H1 (cell line): ENCODE measurements around the gene PSMB9. TPM values are rescaled to one million over a fixed set of nuclear protein-coding genes. Genes with fewer than 3 reads are reported as not detected.

Experiments used
- CTCF ChIA-PET: fragments of 300-600 bp; sonication (Branson Sonifier 250); formaldehyde crosslinking; loops from one replicate; lab custom pipeline; 2021; ENCODE audit not compliant: partially characterized antibody; lab: Charles Lee
- POLR2A ChIA-PET: fragments of 300-600 bp; sonication (Branson Sonifier 250); formaldehyde crosslinking; loops from one replicate; lab custom pipeline; 2021; ENCODE audit warnings: inconsistent platforms; ENCODE audit not compliant: partially characterized antibody; lab: Charles Lee
- DNase-seq, 2 experiments: peaks; one replicate each; pipeline versions ENCODE4 v3.0.0 to v3.0.0-alpha.2; 2010 to 2022; ENCODE audit warnings: low spot score in 2 of 2, low read depth in 1 of 2, mixed read lengths in 1 of 2
- FAIRE-seq: peaks from 2 replicates; lab custom pipeline; 2011; peaks lifted over from hg19 to GRCh38; lab: Jason Lieb, UNC
- H2AFZ ChIP-seq: 2 replicates; pipeline ENCODE4 v1.8.1; 2012; ENCODE audit warnings: low read length, inconsistent platforms
- H2AK5ac ChIP-seq: 2 replicates; pipeline ENCODE4 v1.6.1; 2013; ENCODE audit warnings: low read depth, low read length
- H2BK120ac ChIP-seq: replicated peaks from 2 replicates; pipeline ENCODE3; 2013; ENCODE audit warnings: low read depth, low read length, inconsistent platforms
- H2BK12ac ChIP-seq: 2 replicates; pipeline ENCODE4 v1.6.1; 2013; ENCODE audit warnings: low read depth, low read length
- H2BK15ac ChIP-seq: 2 replicates; pipeline ENCODE4 v1.6.1; 2013; ENCODE audit warnings: low read length
- H2BK20ac ChIP-seq: 2 replicates; pipeline ENCODE4 v1.6.1; 2013; ENCODE audit warnings: low read length
- H2BK5ac ChIP-seq: 2 replicates; pipeline ENCODE4 v1.6.1; 2013; ENCODE audit warnings: low read depth, low read length
- H3K14ac ChIP-seq: 2 replicates; pipeline ENCODE4 v1.6.1; 2013; ENCODE audit warnings: inconsistent platforms; ENCODE audit not compliant: insufficient read length
- H3K18ac ChIP-seq: 2 replicates; pipeline ENCODE4 v1.6.1; 2013; ENCODE audit warnings: low read length; ENCODE audit errors: extremely low read depth
- H3K23ac ChIP-seq: 2 replicates; pipeline ENCODE4 v1.6.1; 2013; ENCODE audit warnings: inconsistent platforms; ENCODE audit not compliant: insufficient read length
- H3K23me2 ChIP-seq: 2 replicates; pipeline ENCODE4 v1.6.1; 2013; ENCODE audit warnings: low read depth, low read length
- H3K27ac ChIP-seq: 2 replicates; pipeline ENCODE4 v1.6.1; 2011; ENCODE audit warnings: low read depth, low read length, inconsistent platforms
- H3K27me3 ChIP-seq, 4 experiments: replicated peaks in 1 of 4; 1 replicate in 1 of 4; 2 replicates in 3 of 4; pipeline versions ENCODE4 v1.6.1 to v1.8.1; 2011 to 2013; ENCODE audit warnings: low read length in 3 of 4, mild to moderate bottlenecking in 3 of 4, inconsistent platforms in 2 of 4, mixed read lengths in 2 of 4, moderate library complexity in 1 of 4; ENCODE audit not compliant: control insufficient read depth in 3 of 4, insufficient read depth in 3 of 4; ENCODE audit errors: extremely low read depth in 1 of 4
- H3K36me3 ChIP-seq, 4 experiments: 2 replicates each; pipeline versions ENCODE4 v1.6.1 to v1.8.1; 2011 to 2013; ENCODE audit warnings: mild to moderate bottlenecking in 4 of 4, low read length in 3 of 4, moderate library complexity in 2 of 4, control low read depth in 1 of 4, inconsistent platforms in 1 of 4; ENCODE audit not compliant: insufficient read depth in 4 of 4, control insufficient read depth in 2 of 4
- H3K4ac ChIP-seq: replicated peaks from 2 replicates; pipeline ENCODE3; 2013; ENCODE audit warnings: low read length, low read depth, mixed read lengths, inconsistent platforms; ENCODE audit not compliant: insufficient read length
- H3K4me1 ChIP-seq, 4 experiments: replicated peaks in 1 of 4; 1 replicate in 1 of 4; 2 replicates in 3 of 4; pipeline versions ENCODE4 v1.6.1 to v1.8.1; 2011 to 2013; ENCODE audit warnings: low read length in 3 of 4, inconsistent platforms in 2 of 4, mixed read lengths in 1 of 4; ENCODE audit not compliant: insufficient read depth in 4 of 4, control insufficient read depth in 3 of 4
- H3K4me2 ChIP-seq, 2 experiments: 2 replicates each; pipeline versions ENCODE4 v1.6.1 to v1.8.1; 2011 to 2013; ENCODE audit warnings: low read depth in 2 of 2, low read length in 2 of 2, control low read depth in 1 of 2, inconsistent platforms in 1 of 2, mild to moderate bottlenecking in 1 of 2; ENCODE audit not compliant: insufficient read depth in 1 of 2
- H3K4me3 ChIP-seq, 4 experiments: fragments of 200-600, 300-600 bp in 1 of 4; sonication (generic), shearing (Covaris generic), sonication (Bioruptor Twin) in 1 of 4; 2 replicates each; pipeline versions ENCODE4 v1.5.1 to v1.8.1; 2011 to 2016; ENCODE audit warnings: low read length in 4 of 4, low read depth in 3 of 4, control low read depth in 2 of 4, inconsistent platforms in 2 of 4, mild to moderate bottlenecking in 2 of 4, mixed read lengths in 1 of 4, moderate library complexity in 1 of 4; ENCODE audit not compliant: insufficient read depth in 2 of 4; ENCODE audit errors: extremely low read depth in 1 of 4
- H3K56ac ChIP-seq: replicated peaks from 2 replicates; pipeline ENCODE3; 2013; ENCODE audit warnings: low read depth, mild to moderate bottlenecking, mixed read lengths, low read length, inconsistent platforms; ENCODE audit not compliant: insufficient read length
- H3K79me1 ChIP-seq: 2 replicates; pipeline ENCODE4 v1.6.1; 2013; ENCODE audit warnings: low read depth, low read length, control low read depth
- H3K79me2 ChIP-seq, 2 experiments: 2 replicates each; pipeline versions ENCODE4 v1.6.1 to v1.8.1; 2012 to 2013; ENCODE audit warnings: low read length in 2 of 2, mild to moderate bottlenecking in 2 of 2, inconsistent platforms in 1 of 2; ENCODE audit not compliant: insufficient read depth in 2 of 2, control insufficient read depth in 1 of 2
- H3K9ac ChIP-seq, 4 experiments: replicated peaks in 1 of 4; 1 replicate in 1 of 4; 2 replicates in 3 of 4; pipeline versions ENCODE4 v1.6.1 to v1.8.1; 2011 to 2013; ENCODE audit warnings: low read depth in 3 of 4, low read length in 3 of 4, control low read depth in 2 of 4, mild to moderate bottlenecking in 2 of 4, moderate library complexity in 2 of 4, inconsistent platforms in 1 of 4; ENCODE audit errors: extremely low read depth in 1 of 4
- H3K9me3 ChIP-seq, 2 experiments: 2 replicates each; pipeline versions ENCODE4 v1.6.1 to v1.8.1; 2012 to 2013; ENCODE audit warnings: mild to moderate bottlenecking in 2 of 2, moderate library complexity in 2 of 2, control low read depth in 1 of 2, inconsistent platforms in 1 of 2, low read depth in 1 of 2, low read length in 1 of 2, mixed read lengths in 1 of 2; ENCODE audit not compliant: insufficient read depth in 2 of 2
- H4K20me1 ChIP-seq, 2 experiments: replicated peaks in 1 of 2; 2 replicates each; pipeline versions ENCODE3 to v1.8.1; 2011 to 2013; ENCODE audit warnings: inconsistent platforms in 2 of 2, low read length in 2 of 2, mild to moderate bottlenecking in 1 of 2; ENCODE audit not compliant: insufficient read depth in 2 of 2, control insufficient read depth in 1 of 2
- H4K5ac ChIP-seq: 2 replicates; pipeline ENCODE4 v1.6.1; 2013; ENCODE audit warnings: low read length, low read depth, mixed read lengths, inconsistent platforms; ENCODE audit not compliant: insufficient read length
- H4K8ac ChIP-seq: 2 replicates; pipeline ENCODE4 v1.8.0; 2013; ENCODE audit warnings: mild to moderate bottlenecking, moderate library complexity, low read length, inconsistent platforms; ENCODE audit not compliant: insufficient read depth; ENCODE audit errors: extremely low read depth
- H4K91ac ChIP-seq: replicated peaks from 2 replicates; pipeline ENCODE3; 2013; ENCODE audit warnings: low read length, mixed read lengths, inconsistent platforms; ENCODE audit not compliant: insufficient read length
- GABPA ChIP-seq: IDR thresholded peaks from 2 replicates; pipeline ENCODE4 v1.6.1; 2011; ENCODE audit warnings: mild to moderate bottlenecking, low read length, moderate library complexity, borderline replicate concordance; ENCODE audit not compliant: insufficient read depth
- KDM1A ChIP-seq: fragments of 200-600, 300-600 bp; sonication (generic); IDR thresholded peaks from 2 replicates; pipeline ENCODE4 v1.7.1; 2016; ENCODE audit warnings: mild to moderate bottlenecking, low read length, borderline replicate concordance
- KDM4A ChIP-seq: IDR thresholded peaks from one replicate; pipeline ENCODE4 v1.7.1; 2012; ENCODE audit warnings: low read depth, mild to moderate bottlenecking, moderate library complexity, low read length, inconsistent platforms; ENCODE audit not compliant: severe bottlenecking
- NRF1 ChIP-seq: IDR thresholded peaks from 2 replicates; pipeline ENCODE4 v1.6.1; 2011; ENCODE audit warnings: mild to moderate bottlenecking, low read depth, low read length, improper control_type of control experiment
- RNF2 ChIP-seq: fragments of 200-900, 300-1000 bp; sonication (generic); IDR thresholded peaks from 2 replicates; pipeline ENCODE4 v1.7.1; 2016; ENCODE audit warnings: borderline replicate concordance, low read depth, mild to moderate bottlenecking, antibody characterized with exemption, low read length; ENCODE audit not compliant: poor library complexity, severe bottlenecking; ENCODE audit errors: missing control alignments
- SAP30 ChIP-seq: fragments of 300-600 bp; sonication (generic); IDR thresholded peaks from 2 replicates; pipeline ENCODE4 v1.7.1; 2012; ENCODE audit warnings: low read length, moderate library complexity, mild to moderate bottlenecking, inconsistent platforms; ENCODE audit not compliant: insufficient read depth, insufficient replicate concordance
- SIN3A ChIP-seq, 2 experiments: IDR thresholded peaks in 1 of 2; conservative IDR thresholded peaks in 1 of 2; 2 replicates each; pipeline ENCODE4 v1.6.1; 2011 to 2012; ENCODE audit warnings: low read length in 2 of 2, improper control_type of control experiment in 1 of 2, low read depth in 1 of 2, mild to moderate bottlenecking in 1 of 2
- SP4 ChIP-seq: IDR thresholded peaks from 2 replicates; pipeline ENCODE4 v1.6.1; 2012; ENCODE audit warnings: low read length, inconsistent platforms
- WGBS, 2 experiments: shearing (Covaris generic) in 1 of 2; methylation state at CpG; one replicate each; pipeline versions ENCODE4 v1.1.6 to v1.1.7; 2013 to 2015; ENCODE audit warnings: low lambda C conversion rate in 2 of 2, mixed read lengths in 2 of 2, inconsistent platforms in 1 of 2, low coverage in 1 of 2, missing lambda C conversion rate in 1 of 2; ENCODE audit not compliant: insufficient replicate concordance in 2 of 2, insufficient coverage in 1 of 2, insufficient read length in 1 of 2; ENCODE audit errors: extremely low coverage in 1 of 2, missing lambda C conversion rate in 1 of 2; 5-methylcytosine and 5-hydroxymethylcytosine counted together
- polyA plus RNA-seq, 7 experiments: library from polyadenylated mRNA; depleted of rRNA in 3 of 7; stranded (reverse) in 5 of 7; unstranded in 2 of 7; fragments of >200 nt in 5 of 7; fragments of 200-250 nt in 2 of 7; gene quantifications; 1 replicate in 5 of 7; 2 replicates in 1 of 7; 4 replicates in 1 of 7; pipeline versions ENCODE4 v1.2.1 to v1.2.3, GENCODE V29; 2011 to 2013; ENCODE audit warnings: missing spikeins in 2 of 7, mixed read lengths in 2 of 7
- total RNA-seq: library from RNA; stranded (reverse); fragmentation: NEBNext Ultra II Directional; extraction: Animal tissue kit (Norgen Biotek cat#: 25700); gene quantifications from 2 replicates; pipeline ENCODE4 v1.2.1, GENCODE V29; 2021

The PSMB9 gene
- total and polyA plus RNA-seq, 2 of the 8 experiments (the other 6 are each of a cell fraction or from before 2014, with no cell fraction given) = 4.5 to 22.8 TPM

GRCh38 chr6:32815996-32816395 is 38.0 kb upstream of the PSMB9 start:
- Histone ChIP-seq H2BK120ac (no peak overlapping the region), H3K4me1 (no peaks in the 10 kb centered on the region), H2AK5ac (no peak overlapping the region), H3K56ac (no peak overlapping the region), H3K4ac (no peak overlapping the region), H3K23me2 (no peaks in the 10 kb centered on the region), H2BK12ac (no peak overlapping the region), H3K18ac (no peak overlapping the region), H3K36me3 (no peaks in the 10 kb centered on the region), H2BK15ac (no peak overlapping the region), H4K20me1 (no peaks in the 10 kb centered on the region), H3K9ac (no peak overlapping the region), H2AFZ (no peak overlapping the region), H4K8ac (no peak overlapping the region), H3K4me2 (no peak overlapping the region), H2BK20ac (no peak overlapping the region), H3K79me2 (no peaks in the 10 kb centered on the region), H3K14ac (no peak overlapping the region), H3K27ac (no peak overlapping the region), H3K79me1 (no peaks in the 10 kb centered on the region), H4K91ac (no peak overlapping the region), H3K4me3 (no peak overlapping the region), H3K9me3 (no peaks in the 10 kb centered on the region), H4K5ac (no peak overlapping the region), H3K27me3 (no peaks in the 10 kb centered on the region), H3K23ac (no peak overlapping the region), H2BK5ac (no peak overlapping the region)
- TF ChIP-seq GABPA = no peak
- no peak for TF ChIP-seq SP4
- TF ChIP-seq KDM1A = no peak
- TF ChIP-seq RNF2 = no peak
- TF ChIP-seq SAP30 = no peak
- no peak for TF ChIP-seq KDM4A
- TF ChIP-seq NRF1 = no peak
- no peak for TF ChIP-seq SIN3A (conservative IDR thresholded peaks at IDR 0.05 in 1 of 2, IDR thresholded peaks at IDR 0.05 in 1 of 2; ENCODE audit: low read depth in 1 of 2, low read length in 2 of 2)
- FAIRE-seq = no peak
- DNase-seq = no peak
- WGBS, 2 experiments = 95% methylated on average over 2 of the region's 2 CpGs; no CpG with 5 or more reads in 1 of the 2 experiments
- ChIA-PET POLR2A (no interaction called here), CTCF (no interaction called here)
